ENCODE results near the gene ZNF263.

ZNF263 gene

DNA sequence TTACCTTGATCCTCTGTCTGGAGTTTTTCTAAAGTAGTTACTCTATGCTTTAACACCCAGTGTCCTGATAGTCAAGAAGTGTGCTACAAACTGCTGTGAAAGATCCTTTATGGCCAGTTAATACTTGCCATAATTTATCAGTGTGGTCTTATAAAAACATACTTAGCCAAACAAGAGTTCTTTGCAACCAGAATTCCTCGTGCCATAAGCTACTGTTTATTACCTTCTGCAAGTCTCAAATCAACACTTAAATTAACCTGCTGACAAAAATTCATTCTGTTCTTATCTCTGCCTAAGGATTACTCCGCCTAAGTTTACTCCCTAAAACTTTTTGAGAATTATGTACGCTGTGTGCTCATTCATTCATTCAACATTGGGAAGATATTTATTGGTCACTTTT is 44.8 kb downstream of the ZNF263 start:
- DNase-seq (ENCODE audit: low spot score): no peak

DNA sequence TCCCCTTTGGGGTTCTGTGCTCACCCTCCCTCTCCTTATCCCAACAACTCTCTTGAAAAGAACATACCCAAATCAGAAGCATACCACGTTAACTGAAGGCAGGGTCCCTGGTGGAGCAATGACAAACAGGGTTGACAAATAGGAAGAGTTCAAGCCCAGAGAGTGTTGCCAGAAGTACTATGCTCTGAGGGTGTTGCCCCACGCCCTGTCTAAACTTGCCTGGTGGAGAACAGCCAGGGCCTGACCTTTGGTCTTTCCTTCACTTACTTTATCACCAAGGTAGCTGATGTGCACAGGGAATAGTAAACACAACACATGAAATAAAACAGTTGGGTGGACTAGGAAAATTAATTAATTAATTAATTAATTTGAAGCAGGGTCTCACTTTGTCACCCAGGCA is 45.4 kb downstream of the ZNF263 start:
- DNase-seq (ENCODE audit: low spot score): no peak

Measured in COLO829 (cell line).